EL (cell line): Measurements from ENCODE around the gene HECW1.
"Not testable (repeated sequence)": the region's sequence is repeated elsewhere in the genome, so short reads cannot be mapped to it uniquely, and the experiment has no call there.

Experiments used
- DNase-seq: peaks from one replicate; pipeline ENCODE4 v3.0.0-alpha.2; 2016

The HECW1 gene

GRCh38 chr7:43211693-43212092, 99.2 kb downstream of the HECW1 start:
- DNase-seq, result peak; percentile 55

GRCh38 chr7:43212921-43213320, 100.5 kb downstream of the HECW1 start:
- DNase-seq, result no peak

GRCh38 chr7:43215061-43215460, 102.6 kb downstream of the HECW1 start:
- no peak for DNase-seq

GRCh38 chr7:43217055-43217454, 104.6 kb downstream of the HECW1 start:
- DNase-seq, result no peak

GRCh38 chr7:43218901-43219300, 106.5 kb downstream of the HECW1 start:
- not testable (repeated sequence) for DNase-seq

GRCh38 chr7:43220250-43220649, 107.8 kb downstream of the HECW1 start:
- DNase-seq, result peak; percentile 85

GRCh38 chr7:43220742-43221141, 108.3 kb downstream of the HECW1 start:
- no peak for DNase-seq

- DNase-seq, result no peak
Measured at GRCh38 chr7:43229801-43230200, 117.4 kb downstream of the HECW1 start.

- DNase-seq, result no peak
Measured at GRCh38 chr7:43232366-43232765, 119.9 kb downstream of the HECW1 start.

- DNase-seq, result no peak
Measured at GRCh38 chr7:43234073-43234472, 121.6 kb downstream of the HECW1 start.

- DNase-seq, result no peak
Measured at GRCh38 chr7:43234968-43235367, 122.5 kb downstream of the HECW1 start.

- no peak for DNase-seq
Measured at GRCh38 chr7:43240565-43240964, 128.1 kb downstream of the HECW1 start.

GRCh38 chr7:43242628-43243255, 130.3 kb downstream of the HECW1 start:
- DNase-seq, result no peak

- DNase-seq, result peak; percentile 5
Measured at GRCh38 chr7:43244232-43244631, 131.8 kb downstream of the HECW1 start.

- no peak for DNase-seq
Measured at GRCh38 chr7:43244784-43245183, 132.3 kb downstream of the HECW1 start.

- DNase-seq, result no peak
Measured at GRCh38 chr7:43247757-43248156, 135.3 kb downstream of the HECW1 start.

GRCh38 chr7:43248553-43248952, 136.1 kb downstream of the HECW1 start:
- DNase-seq, result no peak

- peak; percentile 84 for DNase-seq
Measured at GRCh38 chr7:43248961-43249822, 136.7 kb downstream of the HECW1 start.

- DNase-seq, result peak; percentile 16
Measured at GRCh38 chr7:43249823-43250145, 137.3 kb downstream of the HECW1 start.

GRCh38 chr7:43260980-43261878, 148.8 kb downstream of the HECW1 start:
- peak; percentile 84 for DNase-seq

GRCh38 chr7:43265139-43265538, 152.7 kb downstream of the HECW1 start:
- DNase-seq, result no peak

- no peak for DNase-seq
Measured at GRCh38 chr7:43273939-43274719, 161.7 kb downstream of the HECW1 start.

GRCh38 chr7:43274752-43275151, 162.3 kb downstream of the HECW1 start:
- DNase-seq, result no peak
